HepG2 (cell line): ENCODE measurements around the gene RABGEF1. TPM values are rescaled to one million over a fixed set of nuclear protein-coding genes. Genes with fewer than 3 reads are reported as not detected.
A peak's percentile ranks its signal among the peaks of the same experiment; 100 is the strongest.

ENCODE experiments used
- ATAC-seq: fragments of 200-7000 bp; cut with Tn5 transposase; 3 replicates; pipeline ENCODE4 v1.9.1; 2020; ENCODE audit warnings: mild to moderate bottlenecking, moderate library complexity
- BruUV-seq: library from RNA; stranded (reverse); fragments of 400-500 nt; replicated peaks from 2 replicates; lab custom pipeline; 2021; lab: Mats Ljungman, UMichigan
- CTCF ChIA-PET: fragments of 300-600 bp; formaldehyde crosslinking; extraction: SDS; loops from one replicate; lab custom pipeline; 2021; ENCODE audit warnings: low total read pairs, inconsistent platforms, low intra/inter-chr PET ratio; lab: Yijun Ruan, JAX
- POLR2A ChIA-PET: fragments of 350-600 bp; sonication (Branson Sonifier 250); formaldehyde crosslinking; loops from one replicate; lab custom pipeline; 2020; ENCODE audit warnings: antibody characterized with exemption, inconsistent platforms; lab: Yijun Ruan, JAX
- DNase-seq: peaks from one replicate; pipeline ENCODE4 v3.0.0-alpha.2; 2015; ENCODE audit warnings: low spot score
- FAIRE-seq: peaks from 3 replicates; lab custom pipeline; 2011; peaks lifted over from hg19 to GRCh38; lab: Jason Lieb, UNC
- H2AFZ ChIP-seq: one replicate; pipeline ENCODE4 v1.6.1; 2011; ENCODE audit warnings: low read length, inconsistent platforms
- H3K27ac ChIP-seq: fragments of 300-600 bp; 3 replicates; pipeline ENCODE4 v1.8.0; 2011; ENCODE audit warnings: mixed run types, mild to moderate bottlenecking, mixed read lengths, low read length, inconsistent platforms; ENCODE audit not compliant: insufficient read depth; ENCODE audit errors: extremely low read length
- H3K27me3 ChIP-seq, 2 experiments: fragments of 200-600 bp in 1 of 2; 2 replicates in 1 of 2; 3 replicates in 1 of 2; pipeline versions ENCODE4 v1.6.0 to v1.8.0; 2011; ENCODE audit warnings: low read length in 2 of 2, mild to moderate bottlenecking in 2 of 2, moderate library complexity in 2 of 2, inconsistent platforms in 1 of 2; ENCODE audit not compliant: insufficient read depth in 2 of 2, control insufficient read depth in 1 of 2
- H3K36me3 ChIP-seq, 2 experiments: fragments of 200-600 bp in 1 of 2; replicated peaks in 1 of 2; 2 replicates in 1 of 2; 3 replicates in 1 of 2; pipeline versions ENCODE4 v1.5.1 to v1.8.0; 2011; ENCODE audit warnings: low read length in 2 of 2, inconsistent platforms in 1 of 2; ENCODE audit not compliant: insufficient read depth in 2 of 2, control insufficient read depth in 1 of 2
- H3K4me1 ChIP-seq: 2 replicates; pipeline ENCODE4 v1.5.1; 2012; ENCODE audit warnings: low read length, inconsistent platforms; ENCODE audit not compliant: insufficient read depth
- H3K4me2 ChIP-seq: 2 replicates; pipeline ENCODE4 v1.6.0; 2011; ENCODE audit warnings: low read depth, low read length, inconsistent platforms
- H3K4me3 ChIP-seq, 3 experiments: fragments of 200-600 bp in 1 of 3; sonication (generic), shearing (Covaris generic) in 1 of 3; replicated peaks in 1 of 3; 2 replicates each; pipeline ENCODE4 v1.5.1; 2011 to 2016; ENCODE audit warnings: low read length in 3 of 3, inconsistent platforms in 2 of 3, low read depth in 2 of 3, mild to moderate bottlenecking in 2 of 3, control low read depth in 1 of 3, mixed read lengths in 1 of 3; ENCODE audit not compliant: insufficient read depth in 1 of 3
- H3K79me2 ChIP-seq: one replicate; pipeline ENCODE4 v1.6.1; 2011; ENCODE audit warnings: low read length, inconsistent platforms; ENCODE audit not compliant: insufficient read depth
- H3K9ac ChIP-seq: 2 replicates; pipeline ENCODE4 v1.6.0; 2011; ENCODE audit warnings: mild to moderate bottlenecking, low read depth, low read length, inconsistent platforms; ENCODE audit not compliant: insufficient read depth
- H3K9me3 ChIP-seq: 2 replicates; pipeline ENCODE4 v1.5.1; 2012; ENCODE audit warnings: mild to moderate bottlenecking, low read length
- H4K20me1 ChIP-seq: 2 replicates; pipeline ENCODE4 v1.6.0; 2011; ENCODE audit warnings: inconsistent platforms, mild to moderate bottlenecking, low read length, moderate library complexity; ENCODE audit not compliant: insufficient read depth
- CHD2 ChIP-seq: IDR thresholded peaks from 2 replicates; pipeline ENCODE4 v1.6.1; 2011; ENCODE audit warnings: low read depth, low read length, improper control_type of control experiment
- EZH2 ChIP-seq: conservative IDR thresholded peaks from 2 replicates; pipeline ENCODE4 v1.6.1; 2012; ENCODE audit warnings: mild to moderate bottlenecking, low read depth, low read length, moderate library complexity
- KLF9 ChIP-seq: IDR thresholded peaks from 2 replicates; pipeline ENCODE4 v1.6.1; 2016; ENCODE audit warnings: low read depth
- PITX1 ChIP-seq: sonication (generic); formaldehyde crosslinking; IDR thresholded peaks from 2 replicates; pipeline ENCODE4 v1.5.1; 2020; ENCODE audit warnings: mild to moderate bottlenecking, missing genetic modification reagents
- TCF7L2 ChIP-seq: IDR thresholded peaks from 2 replicates; pipeline ENCODE4 v1.6.1; 2011; ENCODE audit warnings: mild to moderate bottlenecking, low read depth, low read length, moderate library complexity
- ZFP41 ChIP-seq: sonication (generic); formaldehyde crosslinking; IDR thresholded peaks from 2 replicates; pipeline ENCODE4 v1.4.0; 2020; ENCODE audit warnings: mild to moderate bottlenecking, missing genetic modification reagents, borderline replicate concordance
- ZNF260 ChIP-seq: sonication (generic); formaldehyde crosslinking; IDR thresholded peaks from 2 replicates; pipeline ENCODE4 v1.4.0; 2020; ENCODE audit warnings: missing genetic modification reagents, low read depth, mild to moderate bottlenecking, borderline replicate concordance
- ZNF589 ChIP-seq: sonication (generic); formaldehyde crosslinking; conservative IDR thresholded peaks from 2 replicates; pipeline ENCODE4 v1.8.0; 2022; ENCODE audit warnings: mild to moderate bottlenecking, moderate library complexity, missing genetic modification reagents
- WGBS: methylation state at CpG from one replicate; pipeline ENCODE4 v1.1.6; 2017; ENCODE audit warnings: low lambda C conversion rate; 5-methylcytosine and 5-hydroxymethylcytosine counted together
- in situ Hi-C: cut with HindIII; loops from 2 replicates; pipeline ENCODE4 v1.10.0; 2017; ENCODE audit warnings: low pct_unique_long_range_greater_than_20kb; ENCODE audit not compliant: extremely low pct_ligation_motif_present
- intact Hi-C: fragments of 100-400 bp; cut with micrococcal nuclease; formaldehyde crosslinking; loops from one replicate; pipeline ENCODE4 v1.10.0; 2022; ENCODE audit not compliant: unreplicated experiment
- polyA plus RNA-seq, 8 experiments: library from polyadenylated mRNA; depleted of rRNA in 3 of 8; stranded (reverse) in 7 of 8; unstranded in 1 of 8; fragments of >200 nt; fragmentation: Illumina TruSeq in 4 of 8; extraction: Trizol in 4 of 8; gene quantifications; 2 replicates each; pipeline versions ENCODE4 v1.2.1 to v1.2.3, GENCODE V29; 2011 to 2016; ENCODE audit warnings: low read depth in 4 of 8, missing spikeins in 1 of 8, mixed read lengths in 1 of 8; ENCODE audit not compliant: insufficient read depth in 1 of 8
- total RNA-seq, 5 experiments: library from RNA; depleted of rRNA; stranded (reverse); fragments of >200 nt; fragmentation: Illumina TruSeq; extraction: Trizol; gene quantifications; 2 replicates each; pipeline ENCODE4 v1.2.3, GENCODE V29; 2016; ENCODE audit warnings: low read depth in 1 of 5
- TF ChIP-seq, protein P1 (sequence below): sonication (generic); formaldehyde crosslinking; IDR thresholded peaks from 2 replicates; pipeline ENCODE4 v1.9.0; 2022; ENCODE audit warnings: missing genetic modification reagents, mild to moderate bottlenecking, borderline replicate concordance
- TF ChIP-seq, protein P2 (sequence below): sonication (generic); formaldehyde crosslinking; IDR thresholded peaks from 2 replicates; pipeline ENCODE4 v1.4.0; 2020; ENCODE audit warnings: missing genetic modification reagents

The RABGEF1 gene
- total and polyA plus RNA-seq, 2 of the 13 experiments (the other 11 are each of a cell fraction or from before 2014, with no cell fraction given) = 22.7 to 35.3 TPM

DNA sequence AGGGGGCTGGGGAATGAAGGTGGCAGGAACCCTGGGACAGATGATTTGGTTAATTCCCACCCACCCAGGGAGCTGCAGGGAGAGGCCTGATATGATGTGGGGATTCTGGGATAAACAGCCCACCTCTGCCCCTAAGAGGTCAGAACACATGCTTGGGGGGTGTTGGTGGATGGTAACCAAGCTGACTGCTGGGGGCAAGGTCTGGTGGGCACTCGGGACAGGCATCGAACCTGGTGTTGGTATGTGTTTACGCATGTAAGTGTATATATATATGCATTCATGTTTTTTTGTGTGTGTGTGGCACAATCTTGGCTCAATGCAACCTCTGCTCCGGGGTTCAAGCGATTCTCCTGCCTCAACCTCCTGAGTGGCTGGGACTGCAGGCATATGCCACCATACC lies 99.8 kb downstream of the RABGEF1 start:
- intact Hi-C loops (no loop called here), in situ Hi-C loops (loop anchor here (25.0 kb wide), 1 partner anchor 147 kb away; the partner anchor contains the start of genes SBDS and TYW1)
- DNase-seq = no peak
- no TSS peak for BruUV-seq
- Histone ChIP-seq H3K4me3 (no peak overlapping the region), H3K4me1 (peaks cover 23% of the 10 kb centered on the region), H3K27ac (no peak overlapping the region), H4K20me1 (no peaks in the 10 kb centered on the region), H3K9ac (no peak overlapping the region), H3K4me2 (peak overlapping the region; percentile 12; the same call in 1 of the 2 replicates), H3K79me2 (peaks cover 3% of the 10 kb centered on the region), H2AFZ (no peak overlapping the region), H3K36me3 (no peaks in the 10 kb centered on the region), H3K27me3 (no peaks in the 10 kb centered on the region), H3K9me3 (no peaks in the 10 kb centered on the region)
- 8% methylated on average over 2 of the region's 5 CpGs for WGBS
- ChIA-PET CTCF (no interaction called here), POLR2A (no interaction called here)
- TF ChIP-seq ZNF589 (no peak), KLF9 (CRISPR knock-in tag) (no peak), PITX1 (CRISPR knock-in tag) (no peak), CHD2 (no peak), TCF7L2 (no peak), ZFP41 (CRISPR knock-in tag) (no peak), ZNF260 (CRISPR knock-in tag) (no peak), EZH2 (no peak)
- TF ChIP-seq, protein P1, sequence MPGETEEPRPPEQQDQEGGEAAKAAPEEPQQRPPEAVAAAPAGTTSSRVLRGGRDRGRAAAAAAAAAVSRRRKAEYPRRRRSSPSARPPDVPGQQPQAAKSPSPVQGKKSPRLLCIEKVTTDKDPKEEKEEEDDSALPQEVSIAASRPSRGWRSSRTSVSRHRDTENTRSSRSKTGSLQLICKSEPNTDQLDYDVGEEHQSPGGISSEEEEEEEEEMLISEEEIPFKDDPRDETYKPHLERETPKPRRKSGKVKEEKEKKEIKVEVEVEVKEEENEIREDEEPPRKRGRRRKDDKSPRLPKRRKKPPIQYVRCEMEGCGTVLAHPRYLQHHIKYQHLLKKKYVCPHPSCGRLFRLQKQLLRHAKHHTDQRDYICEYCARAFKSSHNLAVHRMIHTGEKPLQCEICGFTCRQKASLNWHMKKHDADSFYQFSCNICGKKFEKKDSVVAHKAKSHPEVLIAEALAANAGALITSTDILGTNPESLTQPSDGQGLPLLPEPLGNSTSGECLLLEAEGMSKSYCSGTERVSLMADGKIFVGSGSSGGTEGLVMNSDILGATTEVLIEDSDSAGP = no peak
- TF ChIP-seq, protein P2, sequence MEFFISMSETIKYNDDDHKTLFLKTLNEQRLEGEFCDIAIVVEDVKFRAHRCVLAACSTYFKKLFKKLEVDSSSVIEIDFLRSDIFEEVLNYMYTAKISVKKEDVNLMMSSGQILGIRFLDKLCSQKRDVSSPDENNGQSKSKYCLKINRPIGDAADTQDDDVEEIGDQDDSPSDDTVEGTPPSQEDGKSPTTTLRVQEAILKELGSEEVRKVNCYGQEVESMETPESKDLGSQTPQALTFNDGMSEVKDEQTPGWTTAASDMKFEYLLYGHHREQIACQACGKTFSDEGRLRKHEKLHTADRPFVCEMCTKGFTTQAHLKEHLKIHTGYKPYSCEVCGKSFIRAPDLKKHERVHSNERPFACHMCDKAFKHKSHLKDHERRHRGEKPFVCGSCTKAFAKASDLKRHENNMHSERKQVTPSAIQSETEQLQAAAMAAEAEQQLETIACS (CRISPR knock-in tag) = no peak
- FAIRE-seq = no peak
- ATAC-seq = no peak
